ACHN (cell line): ENCODE data around the gene STARD8.
A peak's percentile ranks its signal among the peaks of the same experiment; 100 is the strongest.
"Not testable (repeated sequence)": the region's sequence is repeated elsewhere in the genome, so short reads cannot be mapped to it uniquely, and the experiment has no call there.

ENCODE experiments used
- DNase-seq: peaks from one replicate; pipeline ENCODE4 v3.0.0-alpha.2; 2015
- in situ Hi-C: cut with HindIII; loops from 2 replicates; pipeline ENCODE4 v1.10.0; 2017; ENCODE audit warnings: low sequenced_read_pairs, low pct_ligation_motif_present, low pct_unique_long_range_greater_than_20kb

STARD8 gene

GRCh38 chrX:68684919-68685304, 37.4 kb downstream of the STARD8 start:
- in situ Hi-C loops = no loop called here
- no peak for DNase-seq

DNA sequence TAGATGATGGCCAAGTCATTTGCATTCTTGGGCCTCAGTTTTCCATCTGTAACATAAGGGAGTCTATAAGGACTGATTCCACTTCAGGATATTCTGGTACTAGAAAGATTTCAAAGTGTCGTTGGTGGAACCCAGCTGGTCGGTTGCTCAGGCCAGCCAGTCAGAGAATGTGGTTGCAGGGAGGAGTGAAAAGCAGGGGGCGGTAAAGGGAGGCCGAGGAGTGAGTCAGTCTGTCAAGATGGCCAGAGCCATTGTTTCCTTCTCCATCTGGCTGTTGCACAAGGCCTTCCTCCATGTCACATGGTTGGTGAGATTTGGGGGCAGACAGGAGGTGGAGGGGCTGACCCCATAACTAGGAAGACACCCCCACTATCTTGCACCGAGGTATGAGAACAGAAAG, 38.2 kb downstream of the STARD8 start:
- peak; percentile 52 for DNase-seq
- in situ Hi-C loops = no loop called here

DNA sequence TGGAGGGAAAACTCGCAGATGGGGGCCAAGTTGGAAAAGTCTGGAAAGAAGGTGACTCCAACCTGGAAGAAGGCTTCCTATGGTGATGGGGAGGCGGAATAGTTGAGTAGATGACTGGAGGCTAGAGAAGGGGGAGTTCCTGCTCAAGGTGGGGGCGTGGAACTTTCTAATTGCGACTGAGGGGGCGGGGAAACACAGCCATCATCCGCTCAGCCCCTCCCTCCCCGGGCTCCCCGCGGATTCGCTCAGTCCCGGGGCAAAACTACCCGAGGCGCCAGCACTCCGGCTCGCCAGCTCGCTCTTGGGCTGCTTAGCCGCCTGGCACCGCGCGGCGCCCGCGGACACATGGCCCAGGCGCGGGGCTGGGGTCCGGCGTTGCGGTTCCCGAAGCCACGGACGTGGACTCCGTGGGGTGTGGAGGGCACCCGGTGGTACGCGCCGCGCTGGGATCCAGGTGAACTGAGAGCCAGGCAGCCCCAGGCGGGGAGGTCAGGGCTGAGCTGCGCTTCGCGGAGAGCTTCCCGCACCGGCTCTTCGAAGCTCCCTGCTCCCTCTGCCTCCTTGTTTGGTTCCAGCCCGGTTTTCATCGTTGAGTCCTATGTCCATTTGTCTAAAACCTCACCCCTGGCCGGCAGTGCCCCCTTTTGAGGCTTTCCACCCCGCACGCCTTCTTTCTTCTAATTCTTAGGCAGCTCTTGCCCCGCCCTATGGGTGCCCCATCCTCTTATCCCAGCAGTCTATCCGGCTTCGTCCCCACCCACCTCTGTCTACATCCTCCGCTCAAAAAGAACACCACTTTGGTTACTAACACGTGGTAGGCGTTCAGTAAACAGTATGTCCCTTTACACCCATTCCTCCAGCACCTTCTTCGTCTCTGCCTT, 38.9 kb downstream of the STARD8 start:
- in situ Hi-C loops = no loop called here
- DNase-seq = peak; percentile 59

DNA sequence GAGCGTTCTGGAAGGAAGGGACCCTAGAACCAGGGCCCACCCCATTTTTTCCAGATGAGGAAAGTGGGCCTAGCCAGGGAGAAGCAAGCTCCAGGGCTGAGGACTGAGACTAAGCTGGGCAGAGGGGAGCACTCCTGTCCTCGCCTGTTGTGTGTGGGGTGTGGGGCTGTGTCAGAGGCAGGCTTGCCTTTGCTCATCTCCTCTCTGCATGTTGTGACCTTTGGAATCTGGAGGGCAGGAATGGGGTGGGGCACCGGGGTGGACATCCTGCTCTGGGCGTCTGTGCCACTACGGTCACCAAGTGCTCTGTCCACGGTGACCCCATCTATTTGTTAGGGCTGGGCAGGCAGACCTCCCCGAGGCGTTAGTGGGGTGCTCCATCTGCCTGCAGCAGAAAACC, 41.5 kb downstream of the STARD8 start:
- DNase-seq, in situ Hi-C loops: not testable (repeated sequence)

- in situ Hi-C loops = no loop called here
- no peak for DNase-seq
Observed at GRCh38 chrX:68690936-68691501, 43.6 kb downstream of the STARD8 start.

DNA sequence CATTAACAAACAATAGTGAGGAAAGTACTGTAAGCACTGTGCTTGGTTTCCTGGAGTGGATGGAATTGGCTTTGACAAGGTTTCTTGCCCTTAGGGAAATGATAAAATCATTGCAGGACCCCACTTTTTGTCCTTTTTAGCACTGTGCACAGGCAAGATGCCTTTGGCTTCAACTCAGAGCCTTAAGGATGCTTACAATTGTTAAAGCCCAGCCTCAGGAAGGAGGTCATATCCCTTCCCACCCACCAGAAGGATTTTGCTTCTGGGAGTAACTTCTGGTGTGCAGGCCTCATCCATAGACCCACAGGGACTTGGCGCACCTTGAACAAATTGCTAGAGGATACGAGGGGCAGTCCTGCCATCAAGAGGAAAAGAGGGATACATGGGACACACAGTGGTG, 44.5 kb downstream of the STARD8 start:
- in situ Hi-C loops = no loop called here
- no peak for DNase-seq

- DNase-seq = no peak
- in situ Hi-C loops = no loop called here
Observed at GRCh38 chrX:68692651-68693050, 45.2 kb downstream of the STARD8 start.

DNA sequence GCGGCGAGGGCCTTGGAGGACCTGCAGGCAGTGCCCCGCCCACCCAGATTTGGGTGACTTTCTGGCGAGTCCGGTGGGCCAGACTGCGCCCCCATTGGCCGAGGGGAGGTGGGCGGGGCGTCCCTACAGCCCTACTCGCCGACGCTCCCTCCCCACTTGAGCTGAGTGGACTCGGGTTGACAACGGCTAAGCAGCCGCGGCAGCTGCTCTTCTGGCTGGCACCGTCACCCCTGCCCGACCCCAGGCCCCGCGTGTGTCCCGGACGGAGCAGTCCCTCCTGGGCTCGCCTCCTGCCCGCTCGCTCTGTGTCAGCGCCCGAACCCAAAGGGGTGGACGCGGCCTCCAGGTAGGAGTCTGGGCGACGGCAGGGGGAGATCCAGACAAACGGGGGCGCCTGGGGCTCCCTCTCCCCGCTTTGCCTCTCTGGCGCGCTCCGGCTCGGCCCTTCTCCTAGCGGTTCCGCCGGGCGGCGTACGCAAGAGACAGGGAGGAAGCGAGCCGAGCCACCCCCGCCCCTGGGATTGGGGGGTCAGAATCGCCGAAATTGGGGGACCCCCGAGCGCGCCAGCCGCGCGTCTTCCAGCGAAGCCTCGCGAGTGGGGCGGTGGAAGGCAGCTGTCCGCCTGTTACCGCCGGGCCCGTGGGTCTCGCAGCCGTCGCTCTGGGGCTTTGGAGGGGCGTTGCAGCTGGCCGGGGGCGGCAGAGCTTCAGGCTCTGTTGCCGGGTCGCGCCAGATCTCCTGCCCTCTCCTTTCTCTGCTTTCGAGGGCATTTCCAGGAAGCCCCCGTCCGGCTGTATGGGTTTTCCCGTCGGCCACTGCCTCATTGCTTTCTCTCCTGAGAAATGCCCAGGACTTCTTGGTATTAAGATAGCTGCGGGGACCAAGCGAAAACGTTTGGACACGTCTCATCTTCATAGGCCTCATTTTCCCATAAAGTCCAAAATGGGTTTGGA, 46.3 kb downstream of the STARD8 start:
- peak; percentile 65 for DNase-seq
- in situ Hi-C loops = no loop called here

DNA sequence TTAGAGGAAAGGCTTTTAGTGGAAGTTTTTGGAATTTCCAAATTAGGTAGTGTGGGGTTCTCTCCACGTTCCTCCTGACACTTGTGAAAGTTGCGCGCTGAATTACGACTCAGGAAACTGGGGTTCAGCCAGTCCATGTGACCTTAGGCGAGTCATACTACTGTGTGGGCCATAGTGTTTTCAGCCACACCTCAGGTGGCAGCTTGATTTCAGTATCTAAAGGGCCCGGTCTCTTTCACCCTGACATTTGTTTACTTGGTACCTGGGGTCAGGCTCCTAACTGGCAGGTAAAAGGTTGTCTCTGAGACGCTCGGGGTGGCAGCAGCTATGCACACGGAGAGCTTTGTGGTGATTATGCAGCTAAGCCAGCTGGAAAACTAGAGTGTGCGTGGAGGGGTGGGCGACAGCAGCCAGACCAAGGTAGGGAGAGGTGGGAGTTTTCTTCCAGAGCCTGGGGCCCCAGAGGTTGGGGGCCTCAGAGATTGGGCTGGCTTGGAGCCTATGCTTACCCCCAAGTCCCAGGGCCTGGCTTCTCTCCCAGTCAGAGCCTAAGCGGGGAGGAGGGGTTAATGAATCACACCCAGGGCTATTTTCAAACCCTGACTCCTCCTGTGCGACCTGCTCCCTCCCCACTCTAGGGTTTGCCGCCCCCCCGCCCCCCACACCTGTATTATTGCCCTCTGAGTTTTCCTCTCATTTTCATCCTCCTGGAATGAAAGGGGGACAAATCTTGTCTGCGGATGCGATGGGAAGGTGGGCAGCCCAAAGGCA, 47.2 kb downstream of the STARD8 start:
- no peak for DNase-seq
- in situ Hi-C loops = no loop called here

GRCh38 chrX:68695206-68695845, 47.9 kb downstream of the STARD8 start:
- no peak for DNase-seq
- in situ Hi-C loops = no loop called here

GRCh38 chrX:68696267-68696990, 49.0 kb downstream of the STARD8 start:
- in situ Hi-C loops = no loop called here
- DNase-seq = no peak

GRCh38 chrX:68697036-68697435, 49.6 kb downstream of the STARD8 start:
- in situ Hi-C loops = no loop called here
- no peak for DNase-seq

GRCh38 chrX:68697465-68698125, 50.1 kb downstream of the STARD8 start:
- in situ Hi-C loops = no loop called here
- no peak for DNase-seq

DNA sequence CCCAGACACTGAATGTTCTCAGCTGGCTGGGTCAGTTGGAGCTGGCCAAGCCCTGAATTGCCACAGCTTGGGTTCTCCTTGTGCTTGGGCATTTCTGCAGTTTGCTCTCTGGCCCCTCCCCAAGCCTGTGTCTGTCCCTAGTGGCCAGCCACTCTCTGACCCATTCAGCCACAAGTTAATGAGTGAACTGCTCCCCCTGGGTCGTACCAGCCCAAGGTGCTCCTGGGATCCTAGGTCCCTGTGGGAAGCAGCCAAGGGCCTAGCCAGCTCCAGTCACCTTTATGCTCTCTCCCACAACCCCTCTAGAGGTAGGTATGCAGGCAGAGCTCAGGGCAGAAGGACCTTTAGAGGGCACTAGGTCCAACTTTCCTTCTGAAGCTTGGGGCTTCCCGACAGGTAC, 51.5 kb downstream of the STARD8 start:
- in situ Hi-C loops = no loop called here
- DNase-seq = peak; percentile 77

DNA sequence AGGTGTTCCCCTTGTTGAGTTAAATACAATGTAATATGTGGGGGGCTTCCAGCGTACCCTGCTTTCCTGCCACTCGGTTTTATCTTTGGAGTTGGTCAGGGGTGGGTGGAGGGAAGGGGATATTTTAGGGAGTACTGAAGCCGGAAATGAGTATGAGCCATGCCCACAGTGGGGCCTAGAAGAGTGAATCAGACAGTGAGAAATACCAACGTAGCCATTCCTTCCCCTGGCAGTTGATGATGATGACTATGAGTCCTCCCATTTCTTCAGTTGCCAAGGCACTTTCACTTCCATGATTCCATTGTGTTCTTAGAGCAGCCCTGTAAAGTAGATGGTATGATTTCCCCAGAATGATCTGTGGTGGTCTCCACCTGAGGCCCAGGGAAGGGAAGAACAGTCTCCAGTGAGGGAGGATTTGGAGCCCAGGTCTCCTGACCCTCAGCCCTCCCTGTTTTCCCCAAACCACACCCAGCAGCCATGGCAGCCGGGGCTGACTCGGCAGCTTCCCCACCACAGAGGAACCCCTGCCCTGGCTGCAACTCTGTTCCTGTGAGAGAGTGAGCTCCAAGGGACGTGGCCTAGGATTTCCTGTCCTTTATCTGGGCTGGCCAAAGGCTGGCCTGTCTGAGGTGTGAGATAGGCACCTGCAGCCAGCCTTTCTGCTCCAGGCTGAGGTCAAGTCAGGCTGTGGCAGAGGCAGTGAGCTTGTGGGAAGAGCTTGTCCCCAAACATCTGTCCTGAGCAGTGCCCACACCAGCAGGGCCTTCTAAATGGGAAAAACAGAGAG, 52.7 kb downstream of the STARD8 start:
- peak; percentile 56 for DNase-seq
- in situ Hi-C loops = loop anchor here (25.0 kb wide), 1 partner anchor 163 kb away; no protein-coding TSS in a partner anchor

DNA sequence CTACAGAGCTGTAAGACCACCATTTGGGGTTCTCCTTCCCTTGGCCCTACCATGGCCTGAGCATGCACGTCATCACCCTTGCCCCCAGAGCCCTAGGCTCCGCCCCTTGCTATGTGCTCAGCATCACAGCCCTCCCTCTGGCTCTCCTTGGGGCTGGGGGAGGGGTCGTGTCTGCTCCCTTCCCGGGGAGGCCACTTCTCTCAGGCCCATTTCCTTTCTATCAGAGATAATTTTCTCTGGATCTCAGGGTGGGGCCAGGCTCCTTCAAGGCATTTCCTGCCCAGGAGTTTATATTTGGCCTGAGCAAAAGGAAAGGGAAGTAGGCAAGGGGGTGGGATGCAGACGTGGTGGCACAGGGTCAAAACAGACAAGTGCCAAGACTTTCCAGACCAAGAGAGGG, 55.9 kb downstream of the STARD8 start:
- no peak for DNase-seq
- in situ Hi-C loops = loop anchor here (25.0 kb wide), 1 partner anchor 166 kb away; no protein-coding TSS in a partner anchor
